ENCODE data around the gene ARHGEF25.
"Not testable (repeated sequence)": the region's sequence is repeated elsewhere in the genome, so short reads cannot be mapped to it uniquely, and the experiment has no call there.

DNA sequence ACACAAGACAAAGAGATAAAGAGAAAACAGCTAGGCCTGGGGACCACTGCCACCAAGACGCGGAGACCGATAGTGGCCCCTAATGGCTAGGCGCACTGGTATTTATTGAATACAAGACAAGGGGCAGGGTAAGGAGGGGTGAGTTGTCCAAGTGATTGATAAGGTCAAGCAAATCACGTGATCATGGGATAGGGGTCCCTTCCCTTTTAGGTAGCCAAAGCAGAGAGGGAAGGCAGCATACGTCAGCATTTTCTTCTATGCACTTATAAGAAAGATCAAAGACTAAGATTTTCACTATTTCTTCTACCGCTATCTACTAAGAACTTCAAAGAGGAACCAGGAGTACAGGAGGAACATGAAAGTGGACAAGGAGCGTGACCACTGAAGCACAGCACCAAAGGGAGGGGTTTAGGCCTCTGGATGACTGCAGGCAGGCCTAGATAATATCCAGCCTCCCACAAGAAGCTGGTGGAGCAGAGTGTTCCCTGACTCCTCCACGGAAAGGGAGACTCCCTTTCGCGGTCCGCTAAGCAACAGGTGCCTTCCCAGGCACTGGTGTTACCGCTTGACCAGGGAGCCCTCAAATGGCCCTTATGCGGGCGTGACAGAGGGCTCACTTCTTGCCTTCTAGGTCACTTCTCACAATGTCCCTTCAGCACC lies 22.2 kb upstream of the ARHGEF25 start:
- TF ChIP-seq, protein P1, sequence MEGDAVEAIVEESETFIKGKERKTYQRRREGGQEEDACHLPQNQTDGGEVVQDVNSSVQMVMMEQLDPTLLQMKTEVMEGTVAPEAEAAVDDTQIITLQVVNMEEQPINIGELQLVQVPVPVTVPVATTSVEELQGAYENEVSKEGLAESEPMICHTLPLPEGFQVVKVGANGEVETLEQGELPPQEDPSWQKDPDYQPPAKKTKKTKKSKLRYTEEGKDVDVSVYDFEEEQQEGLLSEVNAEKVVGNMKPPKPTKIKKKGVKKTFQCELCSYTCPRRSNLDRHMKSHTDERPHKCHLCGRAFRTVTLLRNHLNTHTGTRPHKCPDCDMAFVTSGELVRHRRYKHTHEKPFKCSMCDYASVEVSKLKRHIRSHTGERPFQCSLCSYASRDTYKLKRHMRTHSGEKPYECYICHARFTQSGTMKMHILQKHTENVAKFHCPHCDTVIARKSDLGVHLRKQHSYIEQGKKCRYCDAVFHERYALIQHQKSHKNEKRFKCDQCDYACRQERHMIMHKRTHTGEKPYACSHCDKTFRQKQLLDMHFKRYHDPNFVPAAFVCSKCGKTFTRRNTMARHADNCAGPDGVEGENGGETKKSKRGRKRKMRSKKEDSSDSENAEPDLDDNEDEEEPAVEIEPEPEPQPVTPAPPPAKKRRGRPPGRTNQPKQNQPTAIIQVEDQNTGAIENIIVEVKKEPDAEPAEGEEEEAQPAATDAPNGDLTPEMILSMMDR (conservative IDR thresholded peaks at IDR 0.05; ENCODE audit: low read depth, low read length), result not testable (repeated sequence)
- not testable (repeated sequence) for TF ChIP-seq EZH2 (IDR thresholded peaks at IDR 0.05; ENCODE audit: borderline replicate concordance, low read depth, low read length, poor library complexity, severe bottlenecking)
